Measurements from ENCODE around the gene GRIN1. TPM values are rescaled to one million over a fixed set of nuclear protein-coding genes. Genes with fewer than 3 reads are reported as not detected.
A peak's percentile ranks its signal among the peaks of the same experiment; 100 is the strongest.

The GRIN1 gene
- total RNA-seq, 1 experiment from 2014 or later: not detected

DNA sequence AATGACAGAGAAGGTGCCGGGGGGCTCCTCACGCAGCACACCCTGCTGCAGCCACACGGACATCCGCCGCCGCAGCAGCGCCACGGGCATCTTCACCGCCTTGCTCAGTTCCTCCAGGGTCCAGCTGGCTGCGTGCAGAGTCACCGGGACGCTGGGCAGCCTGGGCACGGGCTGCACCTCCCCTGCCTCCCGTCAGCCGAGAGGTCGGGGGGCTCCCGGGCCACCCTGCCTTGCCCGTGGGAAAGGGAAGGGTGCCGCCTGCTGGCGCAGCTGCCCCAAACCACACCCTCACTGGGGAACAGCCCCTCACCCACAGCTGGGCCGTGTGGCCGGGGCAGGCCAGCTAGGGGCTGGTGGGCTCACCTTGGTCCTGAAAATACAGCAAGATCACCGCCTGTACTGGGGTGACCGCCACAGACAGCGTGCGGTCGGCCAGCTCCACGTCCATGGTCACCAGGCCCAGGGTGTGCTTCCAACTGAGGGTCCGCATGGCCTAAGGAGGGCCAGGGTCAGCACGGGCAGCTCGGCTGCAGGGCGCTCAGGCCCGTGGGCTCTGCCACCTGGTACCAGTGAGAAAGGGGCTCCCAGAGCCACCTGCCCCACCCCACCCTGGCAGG is 36.5 kb downstream of the GRIN1 start:
- Histone ChIP-seq H3K27me3 (ENCODE audit: insufficient read depth, low read depth) (no peaks in the 10 kb centered on the region), H3K4me2 (no peak overlapping the region), H3K9me3 (ENCODE audit: insufficient read depth, low read depth) (no peaks in the 10 kb centered on the region), H3K27ac (no peak overlapping the region), H3K79me2 (ENCODE audit: low read depth) (no peaks in the 10 kb centered on the region), H3K9me2 (ENCODE audit: insufficient read depth) (no peaks in the 10 kb centered on the region), H3K36me3 (ENCODE audit: low read depth) (no peaks in the 10 kb centered on the region), H3K4me1 (replicated peaks; ENCODE audit: insufficient read depth) (peaks cover 13% of the 10 kb centered on the region; the same call in 1 of the 2 replicates), H2AFZ (no peak overlapping the region), H3K4me3 (no peak overlapping the region), H4K20me1 (ENCODE audit: insufficient read depth) (no peaks in the 10 kb centered on the region), H3F3A (ENCODE audit: insufficient read depth, low read depth) (peaks cover 21% of the 10 kb centered on the region; the same call in 1 of the 2 replicates)
- intact Hi-C loops (cut with micrococcal nuclease; ENCODE audit: unreplicated experiment): no loop called here
- no TSS peak for BruUV-seq (replicated peaks)
- CTCF ChIA-PET: no interaction called here
- POLR2A ChIA-PET (ENCODE audit: unreplicated experiment): no interaction called here
- no peak for TF ChIP-seq EZH2 (IDR thresholded peaks at IDR 0.05; ENCODE audit: low read depth)
- TF ChIP-seq, protein P1, sequence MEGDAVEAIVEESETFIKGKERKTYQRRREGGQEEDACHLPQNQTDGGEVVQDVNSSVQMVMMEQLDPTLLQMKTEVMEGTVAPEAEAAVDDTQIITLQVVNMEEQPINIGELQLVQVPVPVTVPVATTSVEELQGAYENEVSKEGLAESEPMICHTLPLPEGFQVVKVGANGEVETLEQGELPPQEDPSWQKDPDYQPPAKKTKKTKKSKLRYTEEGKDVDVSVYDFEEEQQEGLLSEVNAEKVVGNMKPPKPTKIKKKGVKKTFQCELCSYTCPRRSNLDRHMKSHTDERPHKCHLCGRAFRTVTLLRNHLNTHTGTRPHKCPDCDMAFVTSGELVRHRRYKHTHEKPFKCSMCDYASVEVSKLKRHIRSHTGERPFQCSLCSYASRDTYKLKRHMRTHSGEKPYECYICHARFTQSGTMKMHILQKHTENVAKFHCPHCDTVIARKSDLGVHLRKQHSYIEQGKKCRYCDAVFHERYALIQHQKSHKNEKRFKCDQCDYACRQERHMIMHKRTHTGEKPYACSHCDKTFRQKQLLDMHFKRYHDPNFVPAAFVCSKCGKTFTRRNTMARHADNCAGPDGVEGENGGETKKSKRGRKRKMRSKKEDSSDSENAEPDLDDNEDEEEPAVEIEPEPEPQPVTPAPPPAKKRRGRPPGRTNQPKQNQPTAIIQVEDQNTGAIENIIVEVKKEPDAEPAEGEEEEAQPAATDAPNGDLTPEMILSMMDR (conservative IDR thresholded peaks at IDR 0.05): no peak
- DNase-seq: no peak

DNA sequence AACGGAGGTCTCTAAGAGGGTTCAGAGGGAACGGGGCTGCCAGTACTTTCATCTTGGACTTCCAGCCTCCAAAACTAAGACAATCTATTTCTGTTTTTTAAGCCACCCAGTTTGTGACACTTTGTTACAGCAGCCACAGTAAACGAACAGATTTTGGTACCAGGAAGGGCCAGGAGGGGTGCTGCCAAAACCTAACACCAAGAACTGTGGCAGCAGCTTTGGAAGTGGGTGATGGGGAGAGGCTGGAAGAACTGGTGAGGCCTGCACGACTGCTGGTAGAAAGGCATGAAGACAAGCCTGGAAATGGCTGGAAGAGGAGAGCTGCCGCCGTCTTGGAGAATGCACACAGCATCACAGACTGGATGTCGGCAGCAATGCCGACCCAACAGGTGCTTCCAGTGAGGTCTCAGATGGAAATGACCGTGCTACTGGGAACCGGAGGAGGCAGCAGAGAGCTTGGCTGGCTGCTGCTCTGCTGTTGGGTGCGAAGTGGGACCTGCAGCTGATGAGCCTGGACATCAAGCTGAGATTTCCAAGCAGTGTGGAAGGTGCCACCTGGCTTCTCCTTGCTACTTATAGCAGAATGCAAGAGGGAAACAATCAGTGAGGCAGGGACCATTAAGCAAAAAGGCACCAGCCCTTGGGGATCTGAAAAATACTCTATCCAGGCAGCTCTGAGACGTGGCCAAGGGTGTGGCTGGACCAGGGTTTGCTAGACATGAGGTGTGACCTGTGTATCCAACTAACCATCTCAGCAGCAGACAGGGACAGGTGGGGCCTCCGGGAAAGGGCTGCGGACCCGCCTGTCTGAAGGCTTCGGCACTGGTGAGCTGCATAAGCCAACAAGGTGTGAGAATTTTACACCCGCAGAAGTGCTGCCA is 37.6 kb downstream of the GRIN1 start:
- no peak for TF ChIP-seq EZH2 (IDR thresholded peaks at IDR 0.05; ENCODE audit: low read depth)
- TF ChIP-seq, protein P1 (conservative IDR thresholded peaks at IDR 0.05): peak; percentile 26; the same call in 1 of the 2 replicates
- no peaks in the 10 kb centered on the region for H3K9me3 ChIP-seq (ENCODE audit: insufficient read depth, low read depth)
- no TSS peak for BruUV-seq (replicated peaks)
- H3K79me2 ChIP-seq (ENCODE audit: low read depth): no peaks in the 10 kb centered on the region
- no peak overlapping the region for H2AFZ ChIP-seq
- H3K4me2 ChIP-seq: no peak overlapping the region
- intact Hi-C loops (cut with micrococcal nuclease; ENCODE audit: unreplicated experiment): no loop called here
- DNase-seq: no peak
- no peaks in the 10 kb centered on the region for H4K20me1 ChIP-seq (ENCODE audit: insufficient read depth)
- no peak overlapping the region for H3K27ac ChIP-seq
- H3F3A ChIP-seq (ENCODE audit: insufficient read depth, low read depth): peaks cover 21% of the 10 kb centered on the region; the same call in 1 of the 2 replicates
- no peak overlapping the region for H3K4me3 ChIP-seq
- ChIA-PET CTCF (no interaction called here), POLR2A (ENCODE audit: unreplicated experiment) (no interaction called here)
- no peaks in the 10 kb centered on the region for H3K36me3 ChIP-seq (ENCODE audit: low read depth)
- H3K9me2 ChIP-seq (ENCODE audit: insufficient read depth): no peaks in the 10 kb centered on the region
- H3K4me1 ChIP-seq (replicated peaks; ENCODE audit: insufficient read depth): peaks cover 13% of the 10 kb centered on the region; the same call in 1 of the 2 replicates
- no peaks in the 10 kb centered on the region for H3K27me3 ChIP-seq (ENCODE audit: insufficient read depth, low read depth)

DNA sequence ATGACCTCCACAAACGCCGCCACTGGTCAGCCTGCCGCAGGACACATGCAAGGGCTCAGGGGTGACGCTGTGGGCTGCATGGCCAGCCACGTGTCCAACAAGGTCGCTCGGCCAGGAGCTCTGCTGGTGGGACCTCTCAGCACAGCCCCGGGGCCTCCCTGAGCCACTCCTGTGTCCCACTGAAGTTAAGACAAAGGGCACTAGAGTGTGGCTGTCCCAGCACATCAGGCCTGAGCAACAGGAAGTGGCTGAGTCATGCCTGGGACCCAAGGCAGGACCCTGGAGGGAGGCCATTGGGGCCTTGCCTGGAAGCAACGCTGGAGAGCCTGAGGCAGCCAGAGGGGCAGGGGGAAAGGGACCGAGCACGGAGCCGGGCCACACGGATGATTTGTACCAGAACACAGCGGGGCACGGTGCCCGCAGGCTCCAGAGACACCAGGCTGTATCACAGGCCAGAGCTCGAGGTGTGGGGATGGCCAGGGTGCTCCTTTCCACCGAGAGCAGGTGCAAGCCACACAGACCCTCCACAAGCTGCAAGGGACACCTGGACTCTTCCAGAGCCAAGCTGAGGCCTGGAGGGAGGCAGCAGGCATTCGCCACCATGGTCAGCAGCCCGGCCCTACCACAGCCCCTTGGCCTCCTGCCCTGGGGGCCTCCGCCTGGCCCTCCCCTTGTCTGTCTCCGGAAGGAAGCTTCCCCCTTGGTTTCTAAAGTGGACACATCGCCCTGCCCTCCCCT is 39.4 kb downstream of the GRIN1 start:
- ChIA-PET POLR2A (ENCODE audit: unreplicated experiment) (interaction anchor here (0.6 kb wide), 1 partner anchor 8 kb away, joined by 3 read pairs; no protein-coding TSS in a partner anchor), CTCF (no interaction called here)
- H3K79me2 ChIP-seq (ENCODE audit: low read depth): no peaks in the 10 kb centered on the region
- no peaks in the 10 kb centered on the region for H4K20me1 ChIP-seq (ENCODE audit: insufficient read depth)
- no peak for TF ChIP-seq EZH2 (IDR thresholded peaks at IDR 0.05; ENCODE audit: low read depth)
- TF ChIP-seq, protein P1 (conservative IDR thresholded peaks at IDR 0.05): no peak
- H2AFZ ChIP-seq: no peak overlapping the region
- no peaks in the 10 kb centered on the region for H3K9me2 ChIP-seq (ENCODE audit: insufficient read depth)
- H3K9me3 ChIP-seq (ENCODE audit: insufficient read depth, low read depth): no peaks in the 10 kb centered on the region
- no peak overlapping the region for H3K4me2 ChIP-seq
- no peak overlapping the region for H3K27ac ChIP-seq
- peak in 1 of 2 experiments; percentile 35 for DNase-seq
- H3F3A ChIP-seq (ENCODE audit: insufficient read depth, low read depth): peaks cover 18% of the 10 kb centered on the region; the same call in 1 of the 2 replicates
- no TSS peak for BruUV-seq (replicated peaks)
- H3K27me3 ChIP-seq (ENCODE audit: insufficient read depth, low read depth): no peaks in the 10 kb centered on the region
- H3K4me3 ChIP-seq: no peak overlapping the region
- no peaks in the 10 kb centered on the region for H3K36me3 ChIP-seq (ENCODE audit: low read depth)
- peaks cover 4% of the 10 kb centered on the region; the same call in 1 of the 2 replicates for H3K4me1 ChIP-seq (replicated peaks; ENCODE audit: insufficient read depth)
- intact Hi-C loops (cut with micrococcal nuclease; ENCODE audit: unreplicated experiment): no loop called here
